NCI-H226 (cell line): ENCODE data around the gene STAG2.

Experiments
- DNase-seq: peaks from one replicate; pipeline ENCODE4 v3.0.0-alpha.2; 2015

The STAG2 gene

DNA sequence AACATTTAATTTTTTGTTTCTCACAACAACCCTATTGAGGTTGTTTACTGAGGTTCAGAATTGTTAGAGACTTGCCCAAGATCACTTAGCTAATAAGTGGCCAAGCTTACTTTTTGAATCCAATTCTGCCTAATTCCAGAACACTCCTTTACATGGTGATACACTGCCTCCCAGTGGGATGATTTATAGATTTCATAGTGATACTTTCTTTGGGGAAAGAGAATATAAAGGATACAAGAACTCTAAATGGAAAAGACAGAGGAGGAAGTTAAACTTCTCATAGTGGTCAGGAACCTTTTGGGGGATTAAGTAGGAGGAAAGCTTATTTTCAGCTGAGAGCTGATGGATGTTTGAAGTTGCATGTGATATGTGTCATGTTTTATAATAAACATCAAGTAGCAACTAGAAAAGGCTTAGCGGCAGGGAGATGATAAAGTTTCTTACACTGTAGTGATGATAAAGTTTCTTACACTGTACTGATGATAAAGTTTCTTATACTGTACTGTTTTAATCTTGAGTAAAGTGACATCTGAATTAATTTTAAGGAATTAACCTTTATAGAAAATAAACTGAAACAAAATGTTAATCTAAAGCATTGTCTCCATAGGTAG lies 15.3 kb downstream of the STAG2 start:
- peak; percentile 12 for DNase-seq

GRCh38 chrX:123983240-123983639 lies 21.7 kb downstream of the STAG2 start:
- DNase-seq = no peak

- DNase-seq = no peak
Measured at GRCh38 chrX:123986377-123986776, 24.9 kb downstream of the STAG2 start.

DNA sequence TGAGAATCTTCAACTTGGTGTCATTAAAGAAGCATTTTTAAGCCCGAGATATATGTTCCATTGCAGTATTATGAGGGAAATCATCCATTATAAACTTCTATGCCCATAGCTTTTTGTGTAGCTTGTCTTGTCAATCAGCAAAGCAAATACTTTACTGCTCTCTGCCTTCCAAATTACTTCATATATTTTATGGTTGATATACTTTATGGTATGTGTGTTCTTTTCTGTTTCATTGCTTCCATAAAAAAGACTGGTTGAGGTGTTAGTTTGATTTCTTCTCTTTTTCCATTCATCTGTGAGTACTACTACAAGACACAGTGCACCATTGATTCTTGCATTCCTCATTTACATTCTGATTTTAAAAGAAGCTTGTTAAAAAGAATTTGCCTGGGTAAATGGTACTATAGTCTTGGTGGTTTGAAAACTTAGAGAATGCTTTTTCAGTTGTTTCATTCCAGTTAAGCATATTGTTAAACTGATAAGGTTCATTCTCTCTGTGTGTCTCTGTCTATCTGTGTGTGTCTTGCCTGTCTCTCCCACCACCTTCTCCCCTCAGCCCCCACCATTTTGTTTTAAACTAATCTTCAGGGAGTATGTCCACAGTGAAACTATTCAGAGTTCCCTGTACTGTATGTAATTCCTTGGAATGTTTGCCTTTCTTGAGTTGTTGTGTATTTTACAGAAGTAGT lies 27.1 kb downstream of the STAG2 start:
- no peak for DNase-seq

DNA sequence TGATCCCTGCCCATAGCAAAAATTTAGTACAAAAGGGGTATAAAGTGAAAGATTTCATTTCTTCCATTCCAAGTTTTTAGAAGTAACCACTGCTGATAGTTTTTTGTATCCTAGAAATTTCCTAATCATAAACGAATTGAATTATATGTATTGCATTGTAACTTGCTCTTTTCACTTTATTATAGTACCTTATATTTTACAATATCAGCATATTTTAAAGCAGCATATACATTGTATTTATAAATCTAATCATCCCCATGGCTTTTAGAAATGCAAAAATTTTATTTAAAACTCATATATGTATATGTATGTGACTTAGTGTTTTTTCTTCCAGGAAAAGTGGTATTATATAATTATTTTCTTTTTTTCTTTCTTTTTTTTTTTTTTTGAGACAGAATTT lies 27.7 kb downstream of the STAG2 start:
- no peak for DNase-seq

DNA sequence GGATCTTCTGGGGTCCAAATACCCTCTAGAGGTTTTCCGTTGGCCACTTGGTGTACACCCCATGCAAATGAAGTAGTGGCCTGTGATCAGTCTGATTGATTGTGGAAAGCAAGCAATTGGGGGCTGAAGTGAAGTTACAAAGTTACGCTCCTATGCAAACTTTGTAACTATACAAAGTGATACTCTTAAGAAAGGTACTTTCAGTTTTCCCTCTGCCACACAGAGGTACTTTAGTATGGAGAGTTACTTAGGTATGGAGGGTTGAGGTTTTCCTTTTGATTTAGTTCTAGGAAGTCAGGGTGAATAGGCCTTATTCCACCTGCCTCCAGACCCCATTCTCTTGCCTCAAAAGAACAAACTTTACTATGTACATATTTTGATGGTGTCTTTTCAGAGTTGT lies 28.7 kb downstream of the STAG2 start:
- DNase-seq = no peak

GRCh38 chrX:123990602-123991001 lies 29.1 kb downstream of the STAG2 start:
- no peak for DNase-seq

GRCh38 chrX:123993326-123993725 lies 31.8 kb downstream of the STAG2 start:
- DNase-seq = peak; percentile 52

DNA sequence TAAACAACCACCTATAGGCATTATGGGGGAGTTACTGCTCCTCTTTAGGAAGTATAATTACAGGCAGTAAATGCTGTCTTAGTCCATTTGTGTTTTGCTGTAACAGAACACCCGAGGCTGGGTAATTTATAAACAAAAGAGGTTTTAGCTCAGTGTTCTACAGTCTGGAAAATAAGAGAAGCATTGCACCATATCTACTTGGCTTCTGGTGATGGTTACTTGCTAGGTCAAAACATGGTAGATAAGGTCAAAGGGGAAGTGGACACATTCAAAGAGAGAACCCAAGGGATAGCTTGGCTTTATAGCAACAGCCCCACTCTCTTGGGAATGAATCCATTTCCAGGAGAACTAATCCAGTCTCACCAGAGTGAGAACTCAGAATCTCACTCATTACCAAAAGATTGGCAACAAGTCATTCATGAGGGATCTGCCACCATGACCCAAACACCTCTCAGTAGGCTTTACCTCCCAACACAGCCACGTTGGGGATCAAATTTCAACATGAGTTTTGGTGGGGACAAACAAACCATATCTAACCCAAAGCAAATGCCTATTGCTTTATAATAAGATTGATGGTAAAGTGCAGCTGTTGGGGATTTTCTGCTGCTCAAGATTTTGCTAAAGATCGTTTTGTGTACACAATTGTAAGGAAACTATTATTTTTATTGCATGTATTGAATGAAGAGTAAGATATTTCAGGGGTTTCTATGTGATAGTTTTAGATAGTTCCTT lies 32.6 kb downstream of the STAG2 start:
- DNase-seq = no peak

DNA sequence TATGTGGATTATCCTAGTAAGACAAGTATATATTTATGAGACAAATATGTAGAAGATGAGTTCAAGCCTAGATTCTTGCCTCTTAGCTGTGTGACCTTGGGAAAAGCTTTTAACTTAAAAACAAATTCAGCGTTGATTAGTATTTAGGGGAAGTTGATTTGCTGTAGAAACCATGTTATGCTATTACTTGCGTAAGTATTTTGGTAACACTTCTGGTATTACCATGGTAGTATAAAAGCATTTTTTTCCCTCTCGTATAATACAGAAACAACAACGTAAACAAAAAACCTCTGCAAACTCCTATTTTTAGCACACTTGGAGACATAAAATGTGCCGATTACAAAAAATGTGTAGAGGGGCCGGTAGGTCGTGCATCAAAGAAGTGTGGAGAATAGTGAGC lies 33.2 kb downstream of the STAG2 start:
- DNase-seq = no peak

- no peak for DNase-seq
Measured at GRCh38 chrX:124001581-124001980, 40.1 kb downstream of the STAG2 start.

DNA sequence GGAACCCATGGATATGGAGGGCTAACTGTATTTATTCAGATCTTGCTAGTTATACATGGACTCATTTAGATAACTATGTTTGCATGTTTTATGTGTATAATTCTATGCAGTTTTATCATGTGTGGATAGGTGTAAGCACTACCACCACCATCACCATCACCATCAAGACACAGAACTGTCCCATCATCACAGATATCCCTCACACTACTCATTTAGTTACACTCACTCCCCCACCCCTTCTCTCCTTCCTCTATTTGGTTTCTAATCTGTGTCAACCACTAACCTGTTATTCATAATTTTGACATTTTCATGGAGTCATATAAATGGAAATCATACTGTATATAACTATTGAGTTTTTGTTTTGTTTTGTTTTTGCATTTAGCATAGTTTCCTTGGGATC lies 43.7 kb downstream of the STAG2 start:
- DNase-seq = no peak

DNA sequence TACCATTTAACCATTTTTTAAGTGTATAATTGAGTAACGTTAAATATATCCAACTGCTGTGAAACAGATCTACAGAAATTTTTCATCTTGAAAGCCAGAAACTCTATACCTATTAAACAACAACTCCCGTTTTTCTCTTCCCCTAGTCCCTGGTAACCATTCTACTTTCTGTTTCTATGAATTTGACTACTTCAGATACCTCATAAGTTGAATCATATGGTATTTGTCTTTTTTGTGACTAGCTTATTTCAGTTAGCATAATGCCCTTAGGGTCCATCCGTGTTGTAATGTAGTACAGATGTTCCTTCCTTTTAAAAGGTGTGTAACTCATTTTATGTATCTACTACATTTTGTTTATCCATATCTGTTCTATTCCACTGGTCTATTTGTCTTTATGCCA lies 48.7 kb downstream of the STAG2 start:
- no peak for DNase-seq

- no peak for DNase-seq
Measured at GRCh38 chrX:124010566-124010965, 49.1 kb downstream of the STAG2 start.

GRCh38 chrX:124015721-124016120 lies 54.2 kb downstream of the STAG2 start:
- DNase-seq = no peak

- no peak for DNase-seq
Measured at GRCh38 chrX:124016825-124017224, 55.3 kb downstream of the STAG2 start.

DNA sequence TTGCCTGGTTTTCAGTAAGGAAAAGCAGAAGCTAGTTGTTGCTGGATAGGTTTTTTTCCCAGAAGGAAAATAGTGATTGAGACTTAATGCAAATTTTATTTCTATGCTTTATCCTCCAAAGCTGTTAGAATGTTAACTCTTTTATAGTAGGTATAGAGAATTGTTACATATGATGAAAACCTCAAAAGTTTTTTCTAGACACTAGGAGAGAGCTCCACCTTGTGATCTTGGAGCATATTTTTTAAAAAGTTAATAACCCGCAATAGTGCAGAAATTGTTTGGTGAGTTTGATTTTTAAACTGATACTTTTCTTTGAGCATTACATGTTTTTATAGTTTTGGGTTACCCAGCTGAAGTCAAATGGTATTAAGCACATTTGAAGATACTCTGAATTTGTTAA lies 56.5 kb downstream of the STAG2 start:
- no peak for DNase-seq

DNA sequence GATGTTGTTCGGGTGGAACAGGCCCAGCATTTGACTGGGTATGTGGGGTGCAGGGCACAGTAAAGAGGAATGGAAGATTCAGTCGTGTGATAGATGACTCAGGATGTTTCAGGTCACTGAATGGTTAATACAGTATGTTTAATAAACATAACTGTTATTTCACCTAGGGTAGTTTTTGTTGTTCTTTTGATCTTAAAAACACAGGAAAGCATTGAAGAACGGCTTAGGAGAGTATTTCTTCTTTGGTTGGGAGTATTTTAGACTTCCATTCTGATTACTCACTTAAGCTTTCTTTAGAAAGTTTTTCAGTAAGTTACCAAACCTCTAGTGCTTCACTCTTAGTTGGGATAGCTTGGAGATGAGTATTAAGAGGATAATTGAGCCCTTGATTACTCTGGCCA lies 62.3 kb downstream of the STAG2 start:
- DNase-seq = no peak

DNA sequence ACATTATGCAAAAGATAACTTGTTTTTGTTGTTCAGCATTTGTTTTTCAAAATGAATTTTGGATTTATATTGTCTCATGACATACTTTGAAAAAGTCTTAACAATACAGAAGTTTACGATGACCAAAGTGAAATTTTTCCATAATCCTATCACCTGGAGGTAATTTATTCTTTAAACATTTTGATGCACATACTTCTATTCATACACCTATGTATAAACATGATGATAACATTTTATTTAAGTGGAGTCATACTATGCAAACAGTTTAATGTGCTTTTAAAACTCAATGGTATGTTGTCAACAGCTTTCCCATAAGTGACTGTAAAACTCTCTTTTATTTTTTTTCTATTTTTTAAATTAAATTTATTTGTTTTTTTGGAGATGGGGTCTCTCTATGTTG lies 65.0 kb downstream of the STAG2 start:
- no peak for DNase-seq

- DNase-seq = peak; percentile 1
Measured at GRCh38 chrX:124028182-124028581, 66.7 kb downstream of the STAG2 start.

DNA sequence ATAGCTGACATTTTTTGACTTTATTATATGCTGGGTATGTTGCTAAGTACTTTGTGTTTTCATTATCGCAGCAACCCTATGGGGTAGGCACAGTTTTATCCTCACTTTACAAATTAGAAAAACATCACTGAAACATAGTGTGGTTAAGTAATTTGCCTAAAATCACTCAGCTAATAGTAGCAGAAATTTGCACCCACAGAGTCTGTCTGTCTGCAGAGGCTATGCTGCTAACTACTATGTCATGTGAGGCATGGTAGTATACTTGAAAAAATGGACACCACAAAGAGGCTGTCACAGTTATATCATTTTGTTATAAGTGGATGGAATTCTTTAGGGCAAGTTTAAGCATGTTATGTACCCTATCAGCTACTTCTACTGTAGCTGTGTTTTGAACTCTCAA lies 69.0 kb downstream of the STAG2 start:
- DNase-seq = no peak

DNA sequence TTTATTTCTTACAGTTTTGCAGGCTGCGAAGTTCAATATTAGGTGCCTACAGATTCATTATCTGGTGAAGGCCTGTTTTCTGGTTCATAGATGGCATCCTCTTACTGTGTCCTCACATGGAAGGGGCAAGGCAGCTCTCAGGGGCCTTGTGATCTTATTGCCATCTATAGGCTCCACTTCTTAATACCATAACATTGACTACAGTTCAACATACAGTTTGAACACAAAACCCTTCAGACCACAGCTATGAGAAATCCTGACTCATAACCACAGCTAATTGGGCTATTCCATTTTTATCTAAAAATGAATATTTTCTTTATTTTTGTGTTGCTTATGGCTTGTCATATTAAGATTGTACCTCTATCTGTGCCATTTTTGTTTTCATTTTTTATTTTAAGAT lies 72.3 kb downstream of the STAG2 start:
- no peak for DNase-seq

DNA sequence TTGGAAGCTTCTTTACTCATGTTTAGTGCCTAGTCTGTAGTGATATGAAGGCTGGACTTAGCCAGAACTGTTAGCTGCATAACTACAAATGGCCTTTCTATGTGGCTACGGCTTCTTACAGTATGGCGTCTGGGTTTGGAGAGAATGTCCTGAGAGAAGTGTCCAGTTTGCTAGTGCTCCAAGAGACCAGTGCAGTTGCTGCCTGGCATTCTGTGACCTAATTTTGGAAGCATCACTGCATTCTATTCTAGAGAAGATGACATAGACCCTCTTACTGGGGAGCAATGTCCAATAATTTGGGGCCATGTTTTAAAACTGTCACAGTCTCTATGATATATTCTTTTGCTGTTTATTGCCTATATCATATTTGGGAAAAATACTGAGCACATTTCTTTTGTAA lies 74.2 kb downstream of the STAG2 start:
- DNase-seq = no peak

GRCh38 chrX:124042042-124042441 lies 80.5 kb downstream of the STAG2 start:
- DNase-seq = no peak
